ENCODE data around the gene DYNC2I2.

- TF ChIP-seq YY1 (IDR thresholded peaks at IDR 0.05; ENCODE audit: insufficient read depth, insufficient read length) (no peak), SUZ12 (IDR thresholded peaks at IDR 0.05; ENCODE audit: extremely low read depth, insufficient read depth, insufficient read length) (no peak), ZNF274 (IDR thresholded peaks at IDR 0.05; ENCODE audit: low read depth, low read length) (no peak)
Observed at GRCh38 chr9:128637656-128638055, 19.0 kb downstream of the DYNC2I2 start.
